Endometrial microvascular endothelial cells (primary cell): ENCODE results near the gene SERPINA3. TPM values are rescaled to one million over a fixed set of nuclear protein-coding genes. Genes with fewer than 3 reads are reported as not detected.
"Not testable (repeated sequence)": the region's sequence is repeated elsewhere in the genome, so short reads cannot be mapped to it uniquely, and the experiment has no call there.

Experiments
- in situ Hi-C: cut with HindIII; loops from 2 replicates; pipeline ENCODE4 v1.10.0; 2017; ENCODE audit warnings: low sequenced_read_pairs, low pct_unique_long_range_greater_than_20kb; ENCODE audit errors: inconsistent ontology term
- total RNA-seq: library from RNA; depleted of rRNA; stranded (reverse); fragments of >200 nt; gene quantifications from one replicate; pipeline ENCODE4 v1.2.3, GENCODE V29; 2015; ENCODE audit errors: inconsistent ontology term

Gene SERPINA3
- total RNA-seq, 1 donor from 2014 or later = not detected

DNA sequence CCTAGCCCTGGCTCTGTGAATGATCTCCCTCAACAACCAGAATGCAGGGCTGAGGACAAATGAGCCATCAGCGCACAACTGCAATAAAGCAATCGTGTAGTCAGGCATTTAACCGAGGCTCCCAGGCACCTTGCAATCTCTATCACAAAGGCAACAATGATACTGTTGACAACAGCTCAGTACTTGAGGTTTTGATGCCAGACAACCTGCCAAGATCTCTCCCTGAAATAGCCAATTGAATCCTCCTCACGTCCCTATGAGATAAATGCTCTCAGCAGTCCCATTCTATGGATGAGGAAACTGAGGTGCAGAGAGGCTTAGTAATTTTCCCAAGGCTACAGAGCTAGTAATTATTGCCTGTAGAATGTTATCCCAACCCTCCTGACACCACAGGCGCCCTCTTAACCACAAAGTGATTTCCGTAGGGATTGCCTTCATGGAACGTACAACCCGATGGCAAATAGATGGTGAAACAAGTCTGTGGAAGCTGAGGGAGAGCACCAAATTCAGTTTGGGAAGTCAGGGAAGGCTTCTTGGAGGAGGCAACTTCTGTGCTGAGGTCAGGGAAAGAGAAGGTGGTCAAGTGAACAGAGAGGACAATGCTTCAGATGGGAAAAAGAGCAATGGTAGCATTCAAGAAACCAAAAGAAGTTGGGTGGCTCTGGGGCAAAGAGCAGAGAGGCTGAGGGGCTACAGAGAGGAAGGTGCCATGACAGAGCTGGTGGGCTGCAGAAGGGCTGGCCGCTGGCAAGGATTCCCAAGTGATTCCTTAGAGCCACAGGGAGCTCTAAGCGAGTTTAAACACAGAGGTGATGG is 12.6 kb downstream of the SERPINA3 start:
- in situ Hi-C loops = no loop called here

DNA sequence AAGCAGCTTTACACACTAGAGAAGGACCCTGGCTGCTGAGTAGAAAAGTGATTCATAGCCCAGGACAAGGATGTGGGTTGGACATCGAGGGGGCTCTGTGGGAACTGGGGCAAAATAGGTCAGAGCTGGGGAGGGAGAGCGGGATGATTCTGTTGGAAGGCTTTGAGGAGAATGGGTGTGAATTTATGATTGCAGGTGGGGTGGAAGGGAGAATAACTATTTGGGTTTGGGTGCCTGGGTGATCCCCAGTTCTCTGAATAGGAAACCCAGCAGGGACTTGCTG is 13.1 kb downstream of the SERPINA3 start:
- in situ Hi-C loops = no loop called here

DNA sequence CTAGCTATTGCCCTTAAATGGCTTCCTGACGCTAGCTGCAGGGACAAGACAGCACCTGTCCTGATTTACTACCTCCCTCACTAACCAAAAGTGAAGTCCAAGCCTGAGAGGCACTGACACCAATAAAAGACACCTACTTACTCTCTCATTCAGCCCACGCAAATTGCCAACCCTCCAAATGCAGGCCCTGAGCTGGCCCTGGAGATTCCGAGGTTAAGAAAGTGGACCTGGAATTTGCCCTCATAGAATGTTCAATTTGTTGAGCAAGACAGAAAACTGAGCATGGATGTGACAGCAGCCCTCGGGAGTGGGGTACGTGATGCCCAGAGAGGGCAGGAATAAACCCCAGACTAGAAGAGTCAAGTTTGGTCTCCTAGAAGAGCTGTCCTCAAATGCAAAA is 16.4 kb downstream of the SERPINA3 start:
- in situ Hi-C loops = no loop called here

DNA sequence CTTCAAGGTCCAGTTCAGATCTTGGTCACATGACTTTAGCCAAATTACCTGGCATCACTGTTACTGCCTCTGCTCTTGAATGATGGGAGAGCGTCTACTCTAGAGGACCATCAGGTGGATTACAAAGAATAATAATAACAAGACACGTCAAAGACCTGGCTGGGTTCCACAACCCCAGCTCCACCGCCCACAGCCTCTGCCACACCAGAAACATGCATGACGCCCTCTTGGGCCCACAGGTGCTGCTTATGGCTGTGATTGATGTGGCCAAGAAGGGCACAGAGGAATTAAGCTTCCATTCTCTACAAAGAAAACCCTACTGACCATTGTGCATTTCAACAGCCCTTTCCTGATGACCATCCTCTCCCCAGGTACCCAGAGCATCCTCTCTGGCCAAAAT is 18.2 kb downstream of the SERPINA3 start:
- in situ Hi-C loops = no loop called here

DNA sequence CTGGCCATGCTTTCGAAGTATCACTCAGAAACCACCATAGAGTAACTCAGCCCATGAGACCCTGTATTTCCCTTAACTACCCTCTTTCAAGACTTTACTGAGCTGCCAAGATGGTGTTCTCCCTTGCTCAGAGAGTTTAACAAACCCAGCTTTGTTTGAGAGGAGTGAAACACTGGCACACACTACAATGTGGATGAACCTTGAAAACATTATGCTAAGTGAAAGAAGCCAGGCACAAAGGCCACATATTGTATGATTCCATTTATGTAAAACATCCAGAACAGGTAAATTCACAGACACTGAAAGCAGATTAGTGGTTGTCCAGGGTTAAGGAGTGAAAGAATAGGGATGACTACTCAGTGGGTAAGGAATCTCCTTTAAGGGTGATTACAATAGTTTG is 18.9 kb downstream of the SERPINA3 start:
- in situ Hi-C loops = no loop called here

DNA sequence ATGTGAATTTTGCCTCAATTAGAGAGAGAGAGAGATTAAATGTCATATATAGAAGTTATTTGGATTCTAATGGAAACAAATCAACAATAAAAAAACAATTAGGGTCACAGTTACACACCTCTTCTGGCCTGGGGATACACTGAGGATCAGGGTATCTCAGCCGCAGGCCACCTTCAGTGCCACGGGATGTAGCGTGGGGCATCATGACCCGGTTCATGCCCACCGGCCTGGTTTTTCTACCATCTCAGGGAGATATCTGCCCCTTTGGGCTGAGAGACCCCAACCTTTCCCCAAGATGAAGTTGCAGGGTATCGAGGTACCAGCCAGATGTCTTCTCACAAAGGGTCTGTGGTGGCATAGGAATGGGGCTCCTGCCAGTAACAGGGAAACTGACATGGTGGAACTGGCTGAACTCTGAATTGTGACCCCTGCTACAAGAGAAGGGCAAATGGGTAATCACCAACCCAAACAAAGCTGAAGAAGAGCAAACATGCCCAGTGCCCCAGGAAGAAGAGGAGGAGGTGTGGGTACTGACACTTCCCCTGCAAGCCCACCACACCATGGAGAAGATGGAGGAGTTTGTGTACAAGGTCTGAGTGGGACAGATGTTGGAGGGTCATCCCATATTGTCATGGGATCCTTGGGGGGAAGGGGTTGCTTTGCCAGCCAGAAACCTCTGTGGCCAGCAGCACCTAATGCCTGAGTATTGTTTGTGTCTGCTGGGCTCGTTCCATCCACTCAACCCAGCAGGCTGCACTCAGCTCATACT is 19.5 kb downstream of the SERPINA3 start:
- in situ Hi-C loops = no loop called here

DNA sequence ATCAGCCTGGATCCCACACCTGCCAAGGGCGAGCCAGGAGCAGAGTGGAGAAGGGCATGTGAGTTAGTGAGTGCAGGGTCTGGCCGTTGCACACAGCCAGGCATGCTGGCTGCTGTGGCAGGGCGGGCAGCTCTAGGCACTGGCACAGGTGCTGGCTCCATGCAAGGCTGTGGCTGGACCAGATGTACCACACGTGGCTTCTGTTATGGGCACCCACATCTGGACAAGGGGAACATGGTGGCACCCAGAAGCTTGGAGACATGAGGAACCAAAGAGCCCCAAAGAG is 20.1 kb downstream of the SERPINA3 start:
- in situ Hi-C loops = no loop called here

DNA sequence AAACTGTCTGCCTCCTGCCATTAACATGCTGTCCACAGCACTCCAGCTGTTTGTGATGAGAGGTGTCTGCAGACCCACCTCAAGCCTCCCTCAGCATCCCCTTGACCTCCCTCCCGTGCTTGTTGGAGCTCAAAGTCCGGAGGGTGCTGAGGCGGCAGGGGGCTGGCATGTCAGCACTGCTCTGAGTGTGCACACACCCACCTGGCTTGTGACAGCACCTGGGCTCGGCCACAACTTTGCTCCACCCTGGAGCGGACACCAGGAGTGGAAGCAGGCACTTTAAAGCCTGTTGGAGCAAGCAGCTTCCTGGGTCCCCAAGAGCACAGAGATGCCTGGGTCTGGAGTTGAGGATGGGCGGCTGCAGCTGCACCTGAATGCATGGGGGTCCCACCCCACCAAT is 20.9 kb downstream of the SERPINA3 start:
- in situ Hi-C loops = no loop called here

DNA sequence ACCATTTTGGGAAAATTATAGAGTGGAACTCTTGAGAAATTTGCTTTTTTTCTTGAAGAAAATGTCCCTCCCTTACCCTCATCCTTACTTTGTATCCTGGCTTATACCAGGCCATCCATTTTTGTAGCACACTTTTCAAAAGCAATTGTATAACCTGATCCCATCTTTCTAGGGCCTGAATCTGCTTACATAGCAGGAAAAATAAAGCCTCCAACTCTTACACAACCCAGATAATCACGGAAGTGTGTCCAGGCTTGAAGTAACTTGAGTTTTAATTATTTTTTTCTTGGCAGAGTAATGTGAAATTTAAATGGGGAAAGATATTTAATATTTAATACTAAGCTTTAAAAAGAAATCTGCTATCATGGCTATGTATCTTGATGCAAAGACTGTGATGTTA is 23.0 kb downstream of the SERPINA3 start:
- in situ Hi-C loops = no loop called here

DNA sequence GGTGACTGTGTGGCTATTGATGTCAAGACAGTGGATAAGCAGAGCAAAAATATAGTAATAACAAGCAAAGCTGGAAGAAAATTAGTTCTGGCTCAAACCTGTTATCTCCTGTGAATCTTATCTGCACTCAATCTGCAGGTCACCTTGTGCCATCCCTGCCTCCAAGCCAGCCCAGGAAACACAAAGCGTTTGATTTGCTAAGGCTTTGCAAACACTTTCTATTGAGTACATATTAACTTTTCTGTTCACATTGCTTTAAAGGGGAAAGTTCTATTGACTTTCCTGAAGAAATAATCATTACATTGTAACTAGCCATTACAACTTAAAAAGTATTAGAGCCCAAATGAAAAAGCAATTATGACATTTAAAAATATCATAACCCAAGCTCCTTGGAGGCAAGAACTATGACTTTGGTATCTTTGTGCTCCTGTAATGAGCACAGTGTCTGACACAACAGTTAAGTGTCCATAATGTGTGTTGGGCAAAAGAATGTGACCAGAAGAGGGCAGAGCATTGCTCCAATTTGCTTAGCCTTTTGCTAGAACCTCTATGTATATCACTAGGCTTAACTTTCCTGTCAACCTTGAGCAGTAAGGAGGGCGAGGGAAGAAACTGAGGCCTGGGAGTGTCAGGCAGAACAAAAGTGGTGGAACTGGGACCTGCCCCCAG is 24.7 kb downstream of the SERPINA3 start:
- in situ Hi-C loops = no loop called here

DNA sequence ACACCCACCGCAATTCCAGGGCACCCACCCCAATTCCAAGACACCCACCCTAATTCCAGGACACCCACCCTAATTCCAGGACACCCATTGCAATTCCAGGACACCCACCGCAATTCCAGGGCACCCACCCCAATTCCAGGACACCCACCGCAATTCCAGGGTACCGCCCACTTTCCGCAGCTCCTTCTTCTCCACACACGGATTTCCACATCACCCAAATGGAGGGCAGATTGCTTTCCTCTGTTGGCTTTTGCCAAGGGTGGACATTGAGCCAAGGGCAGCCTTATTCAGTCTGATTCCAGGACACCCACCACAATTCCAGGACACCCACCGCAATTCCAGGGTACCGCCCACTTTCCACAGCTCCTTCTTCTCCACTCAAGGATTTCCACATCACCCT is 25.6 kb downstream of the SERPINA3 start:
- in situ Hi-C loops = not testable (repeated sequence)

DNA sequence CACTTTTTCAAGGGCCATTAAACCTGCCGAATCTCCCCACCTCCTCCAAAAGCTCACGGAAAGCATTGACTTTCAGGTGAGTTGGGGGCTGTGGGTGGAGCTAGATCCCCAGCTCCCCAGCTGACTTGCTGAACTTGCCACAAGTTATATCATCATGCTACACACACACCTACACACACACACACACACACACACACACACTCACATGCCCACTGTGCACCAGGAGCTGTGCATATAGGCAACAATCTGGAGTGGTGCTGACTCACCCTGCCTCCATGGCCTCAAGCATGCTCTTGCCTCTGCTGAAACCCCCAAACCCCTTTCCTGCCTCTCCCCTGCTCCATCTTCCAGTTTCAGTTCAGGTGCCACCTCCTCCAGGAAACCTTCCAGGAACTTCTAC is 26.1 kb downstream of the SERPINA3 start:
- in situ Hi-C loops = no loop called here

DNA sequence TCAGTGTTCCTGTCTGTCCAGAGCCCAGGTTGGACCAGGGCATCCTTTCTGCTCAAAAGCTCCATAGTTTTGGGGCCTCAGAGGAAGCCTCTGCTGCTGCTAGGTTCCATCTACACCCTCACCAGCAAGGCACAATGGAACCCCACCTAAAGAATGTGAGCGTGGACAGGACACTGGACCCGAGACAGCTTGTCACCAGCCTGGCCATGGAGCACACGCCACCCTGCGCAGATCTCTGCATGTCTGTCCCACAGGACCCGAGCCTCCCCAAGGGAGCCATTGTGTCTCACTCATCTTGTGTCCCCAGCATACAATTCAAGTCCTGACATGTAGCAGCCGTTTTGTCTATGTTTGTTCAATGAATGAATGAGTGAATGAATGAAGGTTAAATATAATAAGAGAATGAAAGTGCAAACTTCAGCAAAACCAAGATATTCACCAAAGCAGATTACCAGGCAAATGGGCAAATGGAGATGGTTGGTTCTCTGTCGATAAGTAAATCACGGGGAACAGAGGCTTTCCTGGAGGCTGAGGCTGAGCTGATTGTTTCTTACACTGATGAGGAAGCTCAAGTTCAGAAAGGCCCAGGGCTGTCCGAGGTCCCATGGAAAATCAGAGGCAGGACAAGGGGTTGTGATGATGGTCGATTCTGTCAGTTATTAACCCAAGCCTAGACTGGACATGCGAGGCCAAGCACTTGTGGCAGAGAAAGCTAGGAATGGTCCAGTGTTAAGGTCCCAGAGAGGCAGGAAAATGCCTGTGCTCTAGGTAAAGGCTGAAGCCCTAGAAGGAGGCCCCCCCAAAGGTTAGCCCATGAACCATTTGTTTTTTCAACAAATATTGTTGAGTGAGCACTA is 27.0 kb downstream of the SERPINA3 start:
- in situ Hi-C loops = no loop called here

DNA sequence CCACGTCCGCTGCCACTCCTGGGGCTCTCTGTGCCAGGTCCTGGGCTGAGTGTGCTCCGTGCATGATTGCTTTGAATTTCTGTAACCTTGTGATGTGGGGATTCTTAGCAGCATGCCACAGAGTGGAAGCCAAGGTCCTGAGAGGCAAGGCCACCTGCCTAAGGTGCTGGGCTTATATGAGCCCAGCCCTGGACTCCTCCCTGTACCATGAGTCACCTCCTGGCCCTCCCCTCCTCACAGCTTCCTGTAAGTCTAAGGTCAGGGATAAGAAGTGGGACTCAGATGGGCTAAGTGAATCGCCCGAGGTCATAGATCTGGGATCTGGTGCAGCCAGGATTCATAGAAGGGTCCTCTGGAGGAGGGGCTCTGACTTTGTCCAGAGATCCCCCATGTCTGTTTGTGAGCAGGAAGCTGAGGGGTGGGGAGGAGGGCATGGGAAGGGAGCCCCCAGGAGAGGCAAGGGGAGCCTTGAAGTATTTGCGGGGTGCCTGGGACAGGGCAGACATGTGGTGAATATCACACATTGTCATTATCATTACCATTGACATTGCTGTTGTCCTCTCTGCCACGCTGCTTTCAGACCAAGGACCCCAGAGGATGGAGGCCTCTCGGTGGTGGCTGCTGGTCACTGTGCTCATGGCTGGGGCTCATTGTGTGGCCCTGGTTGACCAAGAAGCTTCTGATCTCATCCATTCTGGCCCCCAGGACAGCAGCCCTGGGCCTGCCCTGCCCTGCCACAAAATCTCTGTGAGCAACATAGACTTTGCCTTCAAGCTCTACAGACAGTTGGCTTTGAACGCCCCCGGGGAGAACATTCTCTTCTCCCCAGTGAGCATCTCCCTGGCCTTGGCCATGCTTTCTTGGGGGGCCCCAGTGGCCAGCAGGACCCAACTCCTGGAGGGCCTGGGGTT is 28.8 kb downstream of the SERPINA3 start:
- in situ Hi-C loops = no loop called here

DNA sequence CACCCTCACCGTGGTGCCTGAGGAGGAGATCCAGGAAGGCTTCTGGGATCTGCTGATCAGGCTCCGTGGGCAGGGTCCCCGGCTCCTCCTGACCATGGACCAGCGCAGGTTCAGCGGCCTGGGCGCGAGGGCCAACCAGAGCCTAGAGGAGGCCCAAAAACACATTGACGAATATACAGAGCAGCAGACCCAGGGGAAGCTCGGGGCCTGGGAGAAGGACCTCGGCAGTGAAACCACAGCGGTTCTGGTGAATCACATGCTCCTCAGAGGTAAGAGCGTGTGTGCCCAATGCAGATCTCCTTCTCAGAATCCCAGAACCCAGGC is 29.4 kb downstream of the SERPINA3 start:
- in situ Hi-C loops = no loop called here

DNA sequence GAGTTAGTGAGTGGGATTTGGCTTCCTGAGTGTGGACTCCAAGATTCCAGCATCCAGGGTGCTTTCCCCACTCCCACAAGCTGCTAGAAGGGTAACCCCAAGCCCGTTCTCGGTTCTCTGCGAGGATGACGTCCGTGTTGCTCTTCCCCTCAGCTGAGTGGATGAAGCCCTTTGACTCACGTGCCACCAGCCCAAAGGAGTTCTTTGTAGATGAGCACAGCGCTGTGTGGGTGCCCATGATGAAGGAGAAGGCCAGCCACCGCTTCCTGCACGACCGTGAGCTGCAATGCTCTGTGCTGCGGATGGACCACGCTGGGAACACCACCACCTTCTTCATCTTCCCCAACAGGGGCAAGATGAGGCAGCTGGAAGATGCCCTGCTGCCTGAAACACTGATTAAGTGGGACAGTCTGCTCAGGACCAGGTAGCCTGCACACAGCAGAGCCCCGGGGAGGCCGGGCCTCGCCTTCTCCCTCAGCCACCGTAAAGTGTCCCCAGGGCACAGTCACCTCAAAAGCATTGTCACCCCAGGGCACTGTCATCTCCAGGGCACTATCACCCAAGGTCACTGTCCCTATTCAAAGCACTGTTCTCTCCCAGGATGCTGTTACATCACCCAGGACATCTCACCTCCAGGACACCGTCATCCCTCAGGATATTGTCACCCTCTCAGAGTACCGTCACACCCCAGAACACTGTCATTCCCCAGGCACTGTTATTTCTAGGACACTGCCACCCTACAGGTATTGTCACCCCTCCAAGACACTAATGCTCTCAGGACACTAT is 31.3 kb downstream of the SERPINA3 start:
- in situ Hi-C loops = no loop called here

DNA sequence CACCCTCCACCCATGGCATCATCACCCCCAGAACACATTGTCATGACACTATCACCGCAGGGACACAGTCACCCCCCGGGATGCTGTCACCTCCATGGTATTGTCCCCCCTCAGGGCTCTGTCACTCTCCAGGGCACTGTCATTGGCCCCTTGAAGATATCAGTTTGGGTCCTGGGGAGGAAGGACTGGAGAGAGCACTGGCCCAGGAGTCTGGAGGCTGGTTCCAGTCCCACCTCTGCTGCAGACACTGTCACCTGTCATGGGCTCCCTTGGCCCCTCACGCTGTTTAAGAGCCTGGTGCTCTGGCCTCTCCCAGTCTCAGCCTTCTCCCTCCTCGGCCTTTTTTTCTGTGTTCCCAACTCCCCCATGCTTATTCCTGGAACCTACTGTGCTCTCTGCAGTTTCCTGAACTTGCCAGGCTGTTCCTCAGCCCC is 31.9 kb downstream of the SERPINA3 start:
- in situ Hi-C loops = no loop called here

DNA sequence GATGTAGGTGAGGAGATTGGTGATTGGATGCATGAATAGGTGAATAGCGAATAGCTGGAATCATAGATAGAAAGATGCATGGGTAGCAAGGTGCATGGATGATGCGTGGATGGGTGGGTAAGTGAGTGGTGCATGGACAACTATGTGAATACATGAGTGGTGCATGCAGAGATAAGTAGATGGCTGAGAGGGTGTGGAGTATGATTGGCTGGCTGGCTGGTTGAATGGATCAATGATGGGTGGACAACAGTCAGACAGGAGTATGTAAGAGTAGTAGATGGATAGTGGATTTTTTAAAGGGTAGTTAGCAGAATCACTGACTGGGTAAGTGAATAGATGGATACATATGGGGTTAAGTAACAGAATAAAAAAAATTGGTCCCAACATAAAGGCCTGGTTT is 33.9 kb downstream of the SERPINA3 start:
- in situ Hi-C loops = no loop called here
